Gastroesophageal sphincter (tissue), 4 donors: ENCODE data around the gene SLC15A5. TPM values are rescaled to one million over a fixed set of nuclear protein-coding genes. Genes with fewer than 3 reads are reported as not detected.

ENCODE experiments used
- ATAC-seq: fragments of 150-250 bp; one replicate; pipeline ENCODE4 v1.9.1; 2016; ENCODE audit warnings: mild to moderate bottlenecking, moderate library complexity
- H3K27ac ChIP-seq, 4 donors: fragments of 200-600 bp; sonication (generic) in 3 of 4; 1 replicate in 3 of 4; 2 replicates in 1 of 4; pipeline ENCODE4 v1.5.1; 2016 to 2019
- H3K27me3 ChIP-seq: fragments of 200-600 bp; sonication (generic); one replicate; pipeline ENCODE4 v1.5.1; 2019
- H3K36me3 ChIP-seq, 2 donors: fragments of 200-600 bp; sonication (generic); one replicate each; pipeline ENCODE4 v1.5.1; 2019; ENCODE audit warnings: control low read depth in 1 of 2
- H3K4me1 ChIP-seq, 3 donors: fragments of 200-600 bp; sonication (generic); 1 replicate in 2 of 3; 2 replicates in 1 of 3; pipeline ENCODE4 v1.5.1; 2016 to 2019; ENCODE audit warnings: control low read depth in 2 of 3
- H3K4me3 ChIP-seq, 2 donors: fragments of 200-600 bp; sonication (generic); one replicate each; pipeline ENCODE4 v1.5.1; 2019; ENCODE audit warnings: mild to moderate bottlenecking in 1 of 2, moderate library complexity in 1 of 2
- H3K9me3 ChIP-seq, 3 donors: fragments of 200-600 bp; sonication (generic); one replicate each; pipeline ENCODE4 v1.5.1; 2017 to 2019; ENCODE audit warnings: control low read depth in 2 of 3
- EP300 ChIP-seq: sonication (generic); formaldehyde crosslinking; IDR thresholded peaks from one replicate; pipeline ENCODE4 v1.6.1; 2017; ENCODE audit warnings: antibody characterized with exemption, mild to moderate bottlenecking
- POLR2A ChIP-seq, 2 donors: fragments of 450-650 bp; IDR thresholded peaks; one replicate each; pipeline ENCODE4 v1.6.1; 2017; ENCODE audit warnings: antibody characterized with exemption in 2 of 2, mild to moderate bottlenecking in 2 of 2, moderate library complexity in 1 of 2
- POLR2AphosphoS5 ChIP-seq: sonication (generic); formaldehyde crosslinking; IDR thresholded peaks from one replicate; pipeline ENCODE4 v1.6.1; 2017; ENCODE audit warnings: antibody characterized with exemption
- WGBS, 2 donors: methylation state at CpG; one replicate each; pipeline ENCODE4 v1.1.5; 2018; ENCODE audit warnings: low coverage in 1 of 2; 5-methylcytosine and 5-hydroxymethylcytosine counted together
- total RNA-seq, 4 donors: library from RNA; depleted of rRNA; stranded (reverse); fragments of >200 nt; gene quantifications; one replicate each; pipeline ENCODE4 v1.1.0, GENCODE V29; 2016
- TF ChIP-seq, protein P1 (sequence below), 4 experiments: fragments of 200-600 bp in 2 of 4; fragments of 450-650 bp in 2 of 4; sonication (generic) in 1 of 4; IDR thresholded peaks; one replicate each; pipeline ENCODE4 v1.5.1; 2017 to 2019; ENCODE audit warnings: antibody characterized with exemption in 4 of 4, mild to moderate bottlenecking in 2 of 4, moderate library complexity in 2 of 4

Gene SLC15A5
- total RNA-seq, 4 donors from 2014 or later: not detected

DNA sequence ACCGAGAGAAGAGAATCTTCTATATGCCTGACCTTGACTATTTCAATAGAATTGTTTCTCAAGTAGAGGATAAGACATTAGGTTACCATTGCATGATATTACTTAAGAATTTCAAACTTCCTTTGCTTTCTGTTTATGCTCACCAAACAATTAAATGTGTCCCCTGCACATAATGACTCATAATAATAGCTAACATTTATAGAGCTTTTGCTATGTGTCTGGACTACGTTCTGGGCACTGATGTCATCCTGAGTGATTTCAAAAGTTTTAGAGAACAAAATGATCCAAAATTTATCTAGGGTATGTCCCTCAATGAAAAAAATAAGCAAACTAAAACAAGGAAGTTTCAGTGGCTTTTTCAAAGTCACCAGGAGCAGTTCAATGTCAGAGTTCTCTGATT lies 38.8 kb downstream of the SLC15A5 start:
- no peak overlapping the region for H3K27ac ChIP-seq
- WGBS, 2 donors: 41 to 50% methylated on average over 2 of the region's 2 CpGs
- peak; percentile 92 for ATAC-seq
- no peaks in the 10 kb centered on the region for H3K27me3 ChIP-seq
- TF ChIP-seq EP300 (no peak), POLR2AphosphoS5 (no peak), POLR2A (IDR thresholded peaks at IDR 0.05) (no peak)
- TF ChIP-seq, protein P1, sequence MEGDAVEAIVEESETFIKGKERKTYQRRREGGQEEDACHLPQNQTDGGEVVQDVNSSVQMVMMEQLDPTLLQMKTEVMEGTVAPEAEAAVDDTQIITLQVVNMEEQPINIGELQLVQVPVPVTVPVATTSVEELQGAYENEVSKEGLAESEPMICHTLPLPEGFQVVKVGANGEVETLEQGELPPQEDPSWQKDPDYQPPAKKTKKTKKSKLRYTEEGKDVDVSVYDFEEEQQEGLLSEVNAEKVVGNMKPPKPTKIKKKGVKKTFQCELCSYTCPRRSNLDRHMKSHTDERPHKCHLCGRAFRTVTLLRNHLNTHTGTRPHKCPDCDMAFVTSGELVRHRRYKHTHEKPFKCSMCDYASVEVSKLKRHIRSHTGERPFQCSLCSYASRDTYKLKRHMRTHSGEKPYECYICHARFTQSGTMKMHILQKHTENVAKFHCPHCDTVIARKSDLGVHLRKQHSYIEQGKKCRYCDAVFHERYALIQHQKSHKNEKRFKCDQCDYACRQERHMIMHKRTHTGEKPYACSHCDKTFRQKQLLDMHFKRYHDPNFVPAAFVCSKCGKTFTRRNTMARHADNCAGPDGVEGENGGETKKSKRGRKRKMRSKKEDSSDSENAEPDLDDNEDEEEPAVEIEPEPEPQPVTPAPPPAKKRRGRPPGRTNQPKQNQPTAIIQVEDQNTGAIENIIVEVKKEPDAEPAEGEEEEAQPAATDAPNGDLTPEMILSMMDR (IDR thresholded peaks at IDR 0.05): no peak
- H3K9me3 ChIP-seq: no peaks in the 10 kb centered on the region
- no peaks in the 10 kb centered on the region for H3K36me3 ChIP-seq
- no peak overlapping the region for H3K4me3 ChIP-seq
- H3K4me1 ChIP-seq: no peaks in the 10 kb centered on the region

DNA sequence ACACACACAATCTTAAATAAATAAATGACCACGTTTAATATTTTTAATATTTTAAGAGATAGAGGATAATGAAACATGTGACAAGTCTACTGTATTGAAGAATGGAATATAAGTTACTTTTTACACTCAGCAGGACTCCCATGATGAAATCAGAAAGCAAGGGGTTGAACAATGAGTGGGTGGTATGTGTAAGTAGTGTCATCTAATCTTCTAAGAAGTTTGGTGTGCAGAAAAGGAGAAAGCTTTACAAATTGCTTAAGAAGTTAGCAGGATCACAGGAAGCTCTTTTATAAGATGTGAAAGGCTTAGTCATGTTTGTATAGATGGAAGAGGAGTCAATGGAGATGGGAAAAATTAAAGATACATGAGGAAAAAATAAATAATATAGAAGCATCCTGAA lies 47.8 kb downstream of the SLC15A5 start:
- Histone ChIP-seq H3K4me3 (no peak overlapping the region), H3K27ac (no peak overlapping the region), H3K36me3 (no peaks in the 10 kb centered on the region), H3K27me3 (no peaks in the 10 kb centered on the region), H3K9me3 (peaks cover 0 to 21% (median 0%) of the 10 kb centered on the region in 3 donors), H3K4me1 (no peaks in the 10 kb centered on the region)
- ATAC-seq: no peak
- 41 to 100% methylated on average over 1 of the region's 1 CpG for WGBS, 2 donors
- no peak for TF ChIP-seq POLR2AphosphoS5
- TF ChIP-seq POLR2A (IDR thresholded peaks at IDR 0.05): no peak
- TF ChIP-seq, protein P1 (IDR thresholded peaks at IDR 0.05): no peak
- TF ChIP-seq EP300: no peak

DNA sequence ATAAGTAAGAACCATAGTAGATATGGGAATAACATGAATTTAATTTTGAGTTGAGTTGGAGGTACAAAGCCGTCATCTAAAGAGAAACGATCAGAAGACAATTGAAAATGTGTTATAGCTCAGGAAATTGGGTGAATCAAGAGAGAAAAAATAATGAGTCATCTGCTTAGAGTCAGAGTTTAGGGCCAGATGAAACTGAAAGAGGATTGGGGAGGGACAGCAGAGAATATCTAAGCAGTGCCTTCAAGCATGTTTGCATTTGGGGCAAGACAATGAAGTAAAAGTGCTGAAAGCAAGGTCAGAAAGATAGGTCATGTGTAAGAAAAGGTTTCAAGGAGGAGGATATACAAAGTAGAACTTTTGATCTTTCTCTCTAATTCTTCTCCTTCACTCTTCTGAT lies 49.4 kb downstream of the SLC15A5 start:
- TF ChIP-seq POLR2AphosphoS5: no peak
- TF ChIP-seq, protein P1 (IDR thresholded peaks at IDR 0.05): no peak
- no peak for TF ChIP-seq POLR2A (IDR thresholded peaks at IDR 0.05)
- TF ChIP-seq EP300: no peak
- H3K4me1 ChIP-seq: no peaks in the 10 kb centered on the region
- peaks cover 0 to 21% (median 0%) of the 10 kb centered on the region in 3 donors for H3K9me3 ChIP-seq
- 52 to 100% methylated on average over 2 of the region's 2 CpGs for WGBS, 2 donors
- H3K4me3 ChIP-seq: no peak overlapping the region
- no peak overlapping the region for H3K27ac ChIP-seq
- no peak for ATAC-seq
- H3K27me3 ChIP-seq: no peaks in the 10 kb centered on the region
- no peaks in the 10 kb centered on the region for H3K36me3 ChIP-seq

- Histone ChIP-seq H3K27me3 (no peaks in the 10 kb centered on the region), H3K36me3 (no peaks in the 10 kb centered on the region), H3K27ac (no peak overlapping the region), H3K4me3 (no peak overlapping the region), H3K9me3 (no peaks in the 10 kb centered on the region), H3K4me1 (no peaks in the 10 kb centered on the region)
- no peak for TF ChIP-seq POLR2AphosphoS5
- no peak for TF ChIP-seq EP300
- TF ChIP-seq, protein P1 (IDR thresholded peaks at IDR 0.05): no peak
- no peak for TF ChIP-seq POLR2A (IDR thresholded peaks at IDR 0.05)
- no peak for ATAC-seq
- WGBS, 2 donors: 73 to 81% methylated on average over 3 to 4 of the region's 4 CpGs
Observed at GRCh38 chr12:16225692-16226091, 51.8 kb downstream of the SLC15A5 start.

DNA sequence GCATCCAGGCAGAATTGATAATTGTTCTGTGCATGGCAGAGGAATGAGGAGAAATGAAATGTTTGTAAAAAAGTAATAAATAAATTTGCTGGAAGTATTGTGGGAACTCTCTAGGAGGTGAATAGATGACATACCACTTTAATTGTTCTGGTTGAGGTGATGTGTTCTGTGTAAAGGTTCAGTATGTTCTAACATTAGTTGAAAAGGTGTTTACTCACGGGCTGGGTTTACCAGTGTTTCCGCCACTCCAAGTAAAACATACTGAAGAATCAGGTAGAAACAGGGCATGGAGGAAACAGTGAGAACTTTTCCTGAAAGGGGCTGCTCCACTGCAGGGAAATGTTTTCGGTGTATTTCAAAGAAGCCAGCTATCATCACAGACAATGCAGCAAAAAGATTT lies 53.3 kb downstream of the SLC15A5 start:
- Histone ChIP-seq H3K27ac (no peak overlapping the region), H3K27me3 (no peaks in the 10 kb centered on the region), H3K36me3 (no peaks in the 10 kb centered on the region), H3K4me3 (no peak overlapping the region), H3K4me1 (no peaks in the 10 kb centered on the region), H3K9me3 (no peaks in the 10 kb centered on the region)
- 94 to 100% methylated on average over 3 of the region's 3 CpGs for WGBS, 2 donors
- no peak for TF ChIP-seq POLR2A (IDR thresholded peaks at IDR 0.05)
- TF ChIP-seq, protein P1 (IDR thresholded peaks at IDR 0.05): no peak
- TF ChIP-seq POLR2AphosphoS5: no peak
- no peak for TF ChIP-seq EP300
- no peak for ATAC-seq
